AG09319 (cell line): ENCODE measurements around the gene MYL6B.

ENCODE experiments used
- DNase-seq: peaks from one replicate; pipeline ENCODE4 v3.0.0-alpha.2; 2010; ENCODE audit warnings: low read depth; ENCODE audit errors: extremely low read depth
- CTCF ChIP-seq: IDR thresholded peaks from 2 replicates; pipeline ENCODE4 v1.5.1; 2011; ENCODE audit warnings: low read depth, mild to moderate bottlenecking, inconsistent platforms, low read length, moderate library complexity

MYL6B gene

GRCh38 chr12:56129942-56130495 lies 22.4 kb upstream of the MYL6B start:
- no peak for TF ChIP-seq CTCF
- no peak for DNase-seq

- no peak for DNase-seq
- no peak for TF ChIP-seq CTCF
Measured at GRCh38 chr12:56130876-56131275, 21.5 kb upstream of the MYL6B start.

GRCh38 chr12:56134897-56135296 lies 17.5 kb upstream of the MYL6B start:
- DNase-seq: no peak

GRCh38 chr12:56137853-56138571 lies 14.4 kb upstream of the MYL6B start:
- no peak for DNase-seq

More at GRCh38 chr12:56134897-56135296, 17.5 kb upstream of the MYL6B start:
- TF ChIP-seq CTCF: no peak

GRCh38 chr12:56141946-56142784 lies 10.2 kb upstream of the MYL6B start:
- no peak for TF ChIP-seq CTCF
- no peak for DNase-seq

More at GRCh38 chr12:56137853-56138571, 14.4 kb upstream of the MYL6B start:
- TF ChIP-seq CTCF: no peak

- DNase-seq: no peak
Measured at GRCh38 chr12:56143217-56143616, 9.2 kb upstream of the MYL6B start.

More at GRCh38 chr12:56143217-56143616, 9.2 kb upstream of the MYL6B start:
- TF ChIP-seq CTCF: no peak
